Fibroblast of skin of left quadriceps (primary cell): ENCODE data around the gene RBM17.
"Not testable (repeated sequence)": the region's sequence is repeated elsewhere in the genome, so short reads cannot be mapped to it uniquely, and the experiment has no call there.

Experiments used
- DNase-seq, 2 experiments: peaks; one replicate each; pipeline ENCODE4 v3.0.0-alpha.2; 2013; ENCODE audit warnings: low read depth in 2 of 2

The RBM17 gene

GRCh38 chr10:6158276-6158675 lies 69.4 kb downstream of the RBM17 start:
- no peak for DNase-seq

GRCh38 chr10:6161921-6162320 lies 73.1 kb downstream of the RBM17 start:
- no peak for DNase-seq

GRCh38 chr10:6162589-6163356 lies 73.9 kb downstream of the RBM17 start:
- no peak for DNase-seq

- DNase-seq, result peak; percentile 59 to 63
These were observed 74.8 kb downstream of the RBM17 start for GRCh38 chr10:6163364-6164270.

GRCh38 chr10:6164271-6165095 lies 75.6 kb downstream of the RBM17 start:
- no peak for DNase-seq

GRCh38 chr10:6165221-6165725 lies 76.4 kb downstream of the RBM17 start:
- no peak for DNase-seq

- DNase-seq, result not testable (repeated sequence)
These were observed 77.1 kb downstream of the RBM17 start for GRCh38 chr10:6165933-6166332.
